ENCODE data around the gene CNTNAP2.

DNA sequence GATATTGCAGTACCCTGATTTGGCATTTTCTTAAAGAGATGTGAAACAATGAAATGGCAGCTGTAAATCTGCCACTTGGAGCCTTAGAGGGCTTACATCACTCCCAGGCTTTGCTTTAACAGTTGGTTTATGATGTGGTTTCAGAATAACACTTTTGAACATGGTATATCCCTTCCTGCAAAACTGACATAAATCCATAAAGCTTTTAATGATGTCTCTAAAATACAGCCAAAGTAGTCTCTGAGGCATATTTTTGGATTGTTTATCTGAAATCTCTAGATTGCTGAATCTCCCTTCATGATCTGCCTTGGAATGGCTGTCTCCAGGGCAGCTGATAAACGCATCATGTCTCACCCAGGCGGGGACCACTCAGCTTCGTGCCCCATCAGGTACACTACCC lies 2096.1 kb downstream of the CNTNAP2 start:
- TF ChIP-seq, protein P1, sequence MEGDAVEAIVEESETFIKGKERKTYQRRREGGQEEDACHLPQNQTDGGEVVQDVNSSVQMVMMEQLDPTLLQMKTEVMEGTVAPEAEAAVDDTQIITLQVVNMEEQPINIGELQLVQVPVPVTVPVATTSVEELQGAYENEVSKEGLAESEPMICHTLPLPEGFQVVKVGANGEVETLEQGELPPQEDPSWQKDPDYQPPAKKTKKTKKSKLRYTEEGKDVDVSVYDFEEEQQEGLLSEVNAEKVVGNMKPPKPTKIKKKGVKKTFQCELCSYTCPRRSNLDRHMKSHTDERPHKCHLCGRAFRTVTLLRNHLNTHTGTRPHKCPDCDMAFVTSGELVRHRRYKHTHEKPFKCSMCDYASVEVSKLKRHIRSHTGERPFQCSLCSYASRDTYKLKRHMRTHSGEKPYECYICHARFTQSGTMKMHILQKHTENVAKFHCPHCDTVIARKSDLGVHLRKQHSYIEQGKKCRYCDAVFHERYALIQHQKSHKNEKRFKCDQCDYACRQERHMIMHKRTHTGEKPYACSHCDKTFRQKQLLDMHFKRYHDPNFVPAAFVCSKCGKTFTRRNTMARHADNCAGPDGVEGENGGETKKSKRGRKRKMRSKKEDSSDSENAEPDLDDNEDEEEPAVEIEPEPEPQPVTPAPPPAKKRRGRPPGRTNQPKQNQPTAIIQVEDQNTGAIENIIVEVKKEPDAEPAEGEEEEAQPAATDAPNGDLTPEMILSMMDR (IDR thresholded peaks at IDR 0.05; ENCODE audit: insufficient read depth, low read length, poor library complexity, severe bottlenecking), result no peak
- TF ChIP-seq EZH2phosphoT487 (conservative IDR thresholded peaks at IDR 0.05; ENCODE audit: low read length), result no peak
